DMS114 treated with DMSO at 0.1 percent for 48 hours (cell line): ENCODE results near the gene TUBA1B.
A peak's percentile ranks its signal among the peaks of the same experiment; 100 is the strongest.

Source experiments
- DNase-seq: peaks from one replicate; lab custom pipeline; 2025; ENCODE audit not compliant: unreplicated experiment; lab: John Stamatoyannopoulos, UW

TUBA1B gene

GRCh38 chr12:49091056-49091835 lies 39.9 kb downstream of the TUBA1B start:
- DNase-seq = no peak

GRCh38 chr12:49089821-49090773 lies 41.1 kb downstream of the TUBA1B start:
- DNase-seq = peak; percentile 52

GRCh38 chr12:49088932-49089330 lies 42.3 kb downstream of the TUBA1B start:
- no peak for DNase-seq

GRCh38 chr12:49088150-49088931 lies 42.9 kb downstream of the TUBA1B start:
- peak; percentile 92 for DNase-seq

GRCh38 chr12:49086116-49086515 lies 45.1 kb downstream of the TUBA1B start:
- no peak for DNase-seq

- DNase-seq = no peak
Measured at GRCh38 chr12:49084438-49084837, 46.8 kb downstream of the TUBA1B start.

- DNase-seq = no peak
Measured at GRCh38 chr12:49079793-49080192, 51.4 kb downstream of the TUBA1B start.
